Hepatocyte (in vitro differentiated cells): ENCODE data around the gene ZNF892. TPM values are rescaled to one million over a fixed set of nuclear protein-coding genes. Genes with fewer than 3 reads are reported as not detected.
A peak's percentile ranks its signal among the peaks of the same experiment; 100 is the strongest.

Experiments used
- DNase-seq: peaks from one replicate; pipeline ENCODE4 v3.0.0-alpha.2; 2016; ENCODE audit warnings: low spot score
- H2AFZ ChIP-seq: fragments of 200-600 bp; sonication (generic); 2 replicates; pipeline ENCODE4 v1.6.0; 2016; ENCODE audit warnings: antibody characterized with exemption, mild to moderate bottlenecking
- H3K27ac ChIP-seq: fragments of 200-600 bp; sonication (generic); 2 replicates; pipeline ENCODE4 v1.5.1; 2016; ENCODE audit warnings: mild to moderate bottlenecking
- H3K27me3 ChIP-seq: fragments of 200-600 bp; sonication (generic); 2 replicates; pipeline ENCODE4 v1.6.1; 2016
- H3K36me3 ChIP-seq: fragments of 200-600 bp; sonication (generic); replicated peaks from 2 replicates; pipeline ENCODE4 v1.5.1; 2016; ENCODE audit warnings: low read depth; ENCODE audit not compliant: insufficient read depth
- H3K4me1 ChIP-seq: fragments of 200-600 bp; sonication (generic); 2 replicates; pipeline ENCODE4 v1.5.1; 2016; ENCODE audit warnings: mild to moderate bottlenecking, moderate library complexity; ENCODE audit not compliant: insufficient read depth
- H3K4me2 ChIP-seq: fragments of 200-600 bp; sonication (generic); 2 replicates; pipeline ENCODE4 v1.6.0; 2016
- H3K4me3 ChIP-seq: fragments of 200-600 bp; sonication (generic); 2 replicates; pipeline ENCODE4 v1.5.1; 2016; ENCODE audit warnings: mild to moderate bottlenecking
- H3K79me2 ChIP-seq: fragments of 200-600 bp; sonication (generic); 2 replicates; pipeline ENCODE4 v1.6.0; 2017; ENCODE audit warnings: mild to moderate bottlenecking
- H3K9me2 ChIP-seq: fragments of 200-600 bp; sonication (generic); replicated peaks from 2 replicates; pipeline ENCODE4 v1.6.0; 2017; ENCODE audit warnings: mild to moderate bottlenecking; ENCODE audit not compliant: insufficient read depth
- H3K9me3 ChIP-seq: fragments of 200-600 bp; sonication (generic); 2 replicates; pipeline ENCODE4 v1.5.1; 2016; ENCODE audit warnings: low read depth, mild to moderate bottlenecking
- H4K20me1 ChIP-seq: fragments of 200-600 bp; sonication (generic); 2 replicates; pipeline ENCODE4 v1.6.0; 2016; ENCODE audit warnings: mild to moderate bottlenecking; ENCODE audit not compliant: insufficient read depth, poor library complexity, severe bottlenecking
- CTCF ChIP-seq: fragments of 200-600 bp; sonication (generic); IDR thresholded peaks from 2 replicates; pipeline ENCODE4 v1.5.1; 2016; ENCODE audit warnings: antibody characterized with exemption, mild to moderate bottlenecking; ENCODE audit not compliant: poor library complexity
- EZH2 ChIP-seq: fragments of 200-600 bp; sonication (generic); IDR thresholded peaks from 2 replicates; pipeline ENCODE4 v1.6.1; 2016; ENCODE audit warnings: antibody characterized with exemption, mild to moderate bottlenecking, borderline replicate concordance
- EZH2phosphoT487 ChIP-seq: fragments of 200-600 bp; sonication (generic); IDR thresholded peaks from one replicate; pipeline ENCODE4 v1.6.1; 2018; ENCODE audit warnings: antibody characterized with exemption, mild to moderate bottlenecking, low read depth, moderate library complexity; ENCODE audit not compliant: unreplicated experiment, severe bottlenecking
- WGBS: methylation state at CpG from one replicate; pipeline ENCODE4 v1.1.6; 2016; ENCODE audit warnings: low lambda C conversion rate; ENCODE audit errors: missing lambda C conversion rate; 5-methylcytosine and 5-hydroxymethylcytosine counted together
- polyA plus RNA-seq: library from polyadenylated mRNA; unstranded; fragments of >200 nt; fragmentation: Nextera tagmentation; extraction: Ambion mirVana; gene quantifications from 2 replicates; pipeline ENCODE4 v1.2.1, GENCODE V29; 2016
- total RNA-seq: library from RNA; depleted of rRNA; stranded (reverse); fragments of >200 nt; gene quantifications from 2 replicates; pipeline ENCODE4 v1.2.3, GENCODE V29; 2014

ZNF892 gene
- total and polyA plus RNA-seq, 2 experiments from 2014 or later, result 0.66 to 3.7 TPM

GRCh38 chr2:95208106-95208505 lies 785 bp downstream of the ZNF892 start:
- Histone ChIP-seq H3K9me3 (peaks cover 10% of the 10 kb centered on the region), H4K20me1 (no peaks in the 10 kb centered on the region), H3K79me2 (peaks cover 11% of the 10 kb centered on the region), H2AFZ (peak overlapping the region; percentile 77), H3K27ac (peak overlapping the region; percentile 38), H3K9me2 (no peaks in the 10 kb centered on the region), H3K4me2 (peak overlapping the region; percentile 82), H3K36me3 (peaks cover 6% of the 10 kb centered on the region), H3K4me1 (peaks cover 10% of the 10 kb centered on the region), H3K27me3 (no peaks in the 10 kb centered on the region), H3K4me3 (peak overlapping the region; percentile 64)
- DNase-seq, result no peak
- no peak for TF ChIP-seq EZH2phosphoT487
- TF ChIP-seq EZH2, result no peak
- TF ChIP-seq CTCF, result no peak
- WGBS, result 77% methylated on average over 6 of the region's 6 CpGs

- Histone ChIP-seq H2AFZ (no peak overlapping the region), H3K27ac (no peak overlapping the region), H3K79me2 (no peaks in the 10 kb centered on the region), H4K20me1 (no peaks in the 10 kb centered on the region), H3K9me2 (no peaks in the 10 kb centered on the region), H3K4me1 (no peaks in the 10 kb centered on the region), H3K4me2 (no peak overlapping the region), H3K9me3 (peaks cover 56% of the 10 kb centered on the region), H3K27me3 (no peaks in the 10 kb centered on the region), H3K36me3 (peaks cover 15% of the 10 kb centered on the region), H3K4me3 (no peak overlapping the region)
- WGBS, result 97% methylated on average over 6 of the region's 6 CpGs
- no peak for TF ChIP-seq CTCF
- no peak for DNase-seq
Observed at GRCh38 chr2:95215018-95215612, 7.8 kb downstream of the ZNF892 start.

- Histone ChIP-seq H3K79me2 (no peaks in the 10 kb centered on the region), H3K9me3 (peaks cover 47% of the 10 kb centered on the region), H3K4me1 (no peaks in the 10 kb centered on the region), H3K4me3 (no peak overlapping the region), H2AFZ (no peak overlapping the region), H4K20me1 (no peaks in the 10 kb centered on the region), H3K9me2 (no peaks in the 10 kb centered on the region), H3K4me2 (no peak overlapping the region), H3K36me3 (peaks cover 9% of the 10 kb centered on the region), H3K27ac (no peak overlapping the region), H3K27me3 (no peaks in the 10 kb centered on the region)
- 95% methylated on average over 3 of the region's 3 CpGs for WGBS
- DNase-seq, result no peak
- TF ChIP-seq EZH2, result no peak
- TF ChIP-seq CTCF, result no peak
- no peak for TF ChIP-seq EZH2phosphoT487
Observed at GRCh38 chr2:95220449-95220848, 13.1 kb downstream of the ZNF892 start.

- Histone ChIP-seq H3K36me3 (no peaks in the 10 kb centered on the region), H3K79me2 (no peaks in the 10 kb centered on the region), H3K4me3 (no peak overlapping the region), H3K9me3 (peaks cover 13% of the 10 kb centered on the region), H3K9me2 (no peaks in the 10 kb centered on the region), H3K4me2 (no peak overlapping the region), H3K4me1 (no peaks in the 10 kb centered on the region), H3K27me3 (no peaks in the 10 kb centered on the region), H4K20me1 (no peaks in the 10 kb centered on the region), H2AFZ (no peak overlapping the region), H3K27ac (no peak overlapping the region)
- no peak for DNase-seq
- TF ChIP-seq EZH2phosphoT487 (no peak), CTCF (no peak), EZH2 (no peak)
Observed at GRCh38 chr2:95225658-95226057, 18.3 kb downstream of the ZNF892 start.
